DOHH2 (cell line): ENCODE measurements around the gene OSM.
A peak's percentile ranks its signal among the peaks of the same experiment; 100 is the strongest.

ENCODE experiments used
- H3F3A ChIP-seq: fragments of 200-600 bp; sonication (generic), shearing (Covaris generic); 2 replicates; pipeline ENCODE4 v1.6.0; 2016; ENCODE audit warnings: antibody characterized with exemption, mild to moderate bottlenecking; ENCODE audit not compliant: control insufficient read depth, insufficient read depth
- H3K27ac ChIP-seq: fragments of 200-600 bp; sonication (generic); 2 replicates; pipeline ENCODE4 v1.5.1; 2014; ENCODE audit warnings: low read depth, mild to moderate bottlenecking, low read length, moderate library complexity
- H3K27me3 ChIP-seq: fragments of 200-600 bp; sonication (generic); 2 replicates; pipeline ENCODE4 v1.6.1; 2014; ENCODE audit warnings: mild to moderate bottlenecking, low read length, mixed read lengths; ENCODE audit not compliant: control insufficient read depth
- H3K36me3 ChIP-seq: fragments of 200-600 bp; sonication (generic); 2 replicates; pipeline ENCODE4 v1.6.1; 2014; ENCODE audit warnings: mild to moderate bottlenecking, low read length, moderate library complexity, mixed read lengths; ENCODE audit not compliant: control insufficient read depth
- H3K4me1 ChIP-seq: fragments of 200-600 bp; sonication (generic); 2 replicates; pipeline ENCODE4 v1.6.1; 2014; ENCODE audit warnings: mild to moderate bottlenecking, low read length, mixed read lengths; ENCODE audit not compliant: control insufficient read depth
- H3K4me2 ChIP-seq: fragments of 200-600 bp; sonication (generic); 2 replicates; pipeline ENCODE4 v1.6.0; 2014; ENCODE audit warnings: mild to moderate bottlenecking, low read length, moderate library complexity
- H3K4me3 ChIP-seq: fragments of 200-600 bp; sonication (generic); 2 replicates; pipeline ENCODE4 v1.5.1; 2014; ENCODE audit warnings: mild to moderate bottlenecking, low read length, mixed read lengths
- H3K79me2 ChIP-seq: fragments of 200-600 bp; sonication (generic); 2 replicates; pipeline ENCODE4 v1.6.1; 2014; ENCODE audit warnings: mild to moderate bottlenecking, low read length, mixed read lengths; ENCODE audit not compliant: control insufficient read depth
- H3K9me2 ChIP-seq: fragments of 200-600 bp; sonication (generic); replicated peaks from 2 replicates; pipeline ENCODE4 v1.6.1; 2014; ENCODE audit warnings: mild to moderate bottlenecking, low read length, mixed read lengths; ENCODE audit not compliant: control insufficient read depth
- H3K9me3 ChIP-seq: fragments of 200-600 bp; sonication (generic); 2 replicates; pipeline ENCODE4 v1.6.1; 2014; ENCODE audit warnings: antibody characterized with exemption, low read length, mixed read lengths; ENCODE audit not compliant: control insufficient read depth, insufficient read depth
- H4K20me1 ChIP-seq: fragments of 200-600 bp; sonication (generic); 2 replicates; pipeline ENCODE4 v1.6.0; 2014; ENCODE audit warnings: low read depth, mild to moderate bottlenecking, antibody characterized with exemption, low read length, moderate library complexity; ENCODE audit not compliant: control insufficient read depth, insufficient read depth
- EZH2phosphoT487 ChIP-seq: fragments of 200-600 bp; sonication (generic); IDR thresholded peaks from 2 replicates; pipeline ENCODE4 v1.6.1; 2017; ENCODE audit warnings: borderline replicate concordance, mild to moderate bottlenecking, antibody characterized with exemption, low read length, moderate library complexity, mixed read lengths
- TF ChIP-seq, protein P1 (sequence below): fragments of 200-600 bp; sonication (generic); IDR thresholded peaks from one replicate; pipeline ENCODE4 v1.5.1; 2014; ENCODE audit warnings: antibody characterized with exemption, mild to moderate bottlenecking, low read depth, low read length; ENCODE audit not compliant: poor library complexity, severe bottlenecking

Gene OSM

DNA sequence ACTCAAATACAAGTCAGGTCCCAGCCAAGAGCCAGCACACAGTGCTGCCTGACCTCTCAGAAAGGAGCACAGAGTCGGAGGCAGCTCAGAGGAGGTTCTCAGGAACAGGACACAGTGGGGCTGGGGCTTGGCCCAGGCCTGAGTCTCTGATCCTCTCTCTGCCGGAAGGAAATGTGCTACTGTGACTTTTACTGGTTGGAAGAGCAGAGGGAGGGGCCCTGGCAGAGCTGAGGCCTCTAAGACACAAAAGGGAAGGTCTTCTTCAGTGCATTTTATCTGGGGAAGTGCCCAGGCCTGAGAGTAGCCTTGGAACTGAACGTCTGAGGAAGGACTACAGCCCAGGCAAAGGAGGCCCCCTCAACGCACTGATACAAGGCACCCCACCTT, 38.9 kb upstream of the OSM start:
- TF ChIP-seq EZH2phosphoT487 = no peak
- TF ChIP-seq, protein P1, sequence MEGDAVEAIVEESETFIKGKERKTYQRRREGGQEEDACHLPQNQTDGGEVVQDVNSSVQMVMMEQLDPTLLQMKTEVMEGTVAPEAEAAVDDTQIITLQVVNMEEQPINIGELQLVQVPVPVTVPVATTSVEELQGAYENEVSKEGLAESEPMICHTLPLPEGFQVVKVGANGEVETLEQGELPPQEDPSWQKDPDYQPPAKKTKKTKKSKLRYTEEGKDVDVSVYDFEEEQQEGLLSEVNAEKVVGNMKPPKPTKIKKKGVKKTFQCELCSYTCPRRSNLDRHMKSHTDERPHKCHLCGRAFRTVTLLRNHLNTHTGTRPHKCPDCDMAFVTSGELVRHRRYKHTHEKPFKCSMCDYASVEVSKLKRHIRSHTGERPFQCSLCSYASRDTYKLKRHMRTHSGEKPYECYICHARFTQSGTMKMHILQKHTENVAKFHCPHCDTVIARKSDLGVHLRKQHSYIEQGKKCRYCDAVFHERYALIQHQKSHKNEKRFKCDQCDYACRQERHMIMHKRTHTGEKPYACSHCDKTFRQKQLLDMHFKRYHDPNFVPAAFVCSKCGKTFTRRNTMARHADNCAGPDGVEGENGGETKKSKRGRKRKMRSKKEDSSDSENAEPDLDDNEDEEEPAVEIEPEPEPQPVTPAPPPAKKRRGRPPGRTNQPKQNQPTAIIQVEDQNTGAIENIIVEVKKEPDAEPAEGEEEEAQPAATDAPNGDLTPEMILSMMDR = no peak
- Histone ChIP-seq H3K27me3 (no peaks in the 10 kb centered on the region), H3K4me3 (peak overlapping the region; percentile 69), H3K4me1 (peaks cover 70% of the 10 kb centered on the region), H3K79me2 (peaks cover 6% of the 10 kb centered on the region), H3K9me3 (no peaks in the 10 kb centered on the region), H3K36me3 (peaks cover 12% of the 10 kb centered on the region), H3F3A (peaks cover 19% of the 10 kb centered on the region), H4K20me1 (no peaks in the 10 kb centered on the region), H3K9me2 (no peaks in the 10 kb centered on the region), H3K27ac (peak overlapping the region; percentile 73), H3K4me2 (peak overlapping the region; percentile 98)

DNA sequence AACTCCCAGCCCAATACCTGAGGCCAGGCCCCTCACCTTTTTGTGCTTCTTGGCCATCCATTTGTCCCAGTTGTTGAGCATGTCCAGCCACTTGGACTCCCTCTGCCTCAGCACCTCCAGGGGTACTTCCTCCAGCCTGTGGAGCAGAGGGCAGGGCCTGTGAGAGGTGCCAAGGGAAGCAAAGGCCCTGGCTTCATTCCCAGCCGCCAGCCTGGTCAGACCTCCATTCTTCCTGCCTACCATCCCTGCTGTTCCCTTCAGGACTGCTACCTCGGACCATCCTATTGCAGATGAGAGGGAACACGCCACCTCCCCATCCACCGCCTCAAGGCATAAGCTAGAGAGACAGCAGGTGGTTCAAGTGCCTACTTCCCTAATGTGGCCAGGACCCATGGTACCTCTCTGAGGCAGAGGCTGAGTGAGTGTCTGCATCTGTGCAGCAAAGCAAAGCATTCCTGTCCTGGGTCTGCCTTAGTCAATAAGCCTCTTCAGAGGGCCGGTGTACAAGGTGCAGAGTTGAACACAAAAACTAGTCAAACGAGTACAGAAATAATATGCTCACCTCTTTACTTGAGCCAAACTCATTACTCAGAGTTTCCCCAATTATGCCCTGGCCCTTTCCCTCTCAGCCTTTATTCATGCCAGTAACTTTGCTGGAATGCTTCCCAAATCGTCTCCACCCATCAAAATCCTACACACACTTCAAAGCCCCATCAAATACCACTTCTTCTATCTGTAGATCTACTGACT, 38.0 kb upstream of the OSM start:
- Histone ChIP-seq H3K4me1 (peaks cover 70% of the 10 kb centered on the region), H3K27ac (peak overlapping the region; percentile 73), H3F3A (peaks cover 19% of the 10 kb centered on the region)

DNA sequence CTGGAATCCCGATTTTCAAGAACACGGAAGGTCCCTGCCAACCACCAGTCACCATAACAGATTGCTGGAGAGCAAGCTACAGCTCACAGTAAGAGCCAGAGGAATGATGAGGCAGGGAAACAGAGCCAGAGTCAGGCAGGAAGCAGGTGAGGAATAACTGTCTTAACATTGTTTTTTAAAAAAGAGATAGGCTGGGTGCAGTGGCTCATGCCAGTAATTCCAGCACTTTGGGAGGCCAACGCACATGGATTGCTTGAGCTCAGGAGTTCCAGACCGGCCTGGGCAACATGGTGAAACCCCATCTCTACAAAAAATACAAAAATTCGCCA, 36.1 kb upstream of the OSM start:
- peaks cover 61% of the 10 kb centered on the region for H3K4me1 ChIP-seq
- H3K27me3 ChIP-seq = no peaks in the 10 kb centered on the region

More for the DNA sequence above, 38.0 kb upstream of the OSM start:
- no peaks in the 10 kb centered on the region for H3K9me2 ChIP-seq
- peak overlapping the region; percentile 69 for H3K4me3 ChIP-seq
- no peaks in the 10 kb centered on the region for H3K9me3 ChIP-seq
- peaks cover 12% of the 10 kb centered on the region for H3K36me3 ChIP-seq
- H4K20me1 ChIP-seq = no peaks in the 10 kb centered on the region
- no peaks in the 10 kb centered on the region for H3K27me3 ChIP-seq
- no peak for TF ChIP-seq EZH2phosphoT487
- TF ChIP-seq, protein P1 = no peak
- peak overlapping the region; percentile 98 for H3K4me2 ChIP-seq
- peaks cover 6% of the 10 kb centered on the region for H3K79me2 ChIP-seq

More for the DNA sequence above, 36.1 kb upstream of the OSM start:
- Histone ChIP-seq H4K20me1 (no peaks in the 10 kb centered on the region), H3F3A (peaks cover 19% of the 10 kb centered on the region), H3K27ac (peak overlapping the region; percentile 37), H3K9me2 (no peaks in the 10 kb centered on the region), H3K79me2 (peaks cover 6% of the 10 kb centered on the region), H3K36me3 (peaks cover 12% of the 10 kb centered on the region), H3K4me3 (peak overlapping the region; percentile 35), H3K4me2 (peak overlapping the region; percentile 61), H3K9me3 (no peaks in the 10 kb centered on the region)
- TF ChIP-seq, protein P1 = no peak
- TF ChIP-seq EZH2phosphoT487 = no peak
